ENCODE results near the gene HOXD3. TPM values are rescaled to one million over a fixed set of nuclear protein-coding genes. Genes with fewer than 3 reads are reported as not detected.

Gene HOXD3
- total RNA-seq, 4 donors from 2014 or later: 2.0 to 9.1 (median 8.3) TPM

- Histone ChIP-seq H3K9me3 (no peaks in the 10 kb centered on the region), H3K27ac (peak overlapping the region in 2 of 4 donors; percentile 66 to 83), H3K27me3 (no peaks in the 10 kb centered on the region), H3K4me1 (peaks cover 0 to 18% (median 0%) of the 10 kb centered on the region in 4 donors), H3K4me3 (peak overlapping the region in 2 of 4 donors; percentile 1 to 75), H3K36me3 (no peaks in the 10 kb centered on the region)
- DNase-seq: no peak
- TF ChIP-seq CTCF (IDR thresholded peaks at IDR 0.05) (no peak), POLR2A (IDR thresholded peaks at IDR 0.05) (no peak)
These were observed 19.2 kb upstream of the HOXD3 start for GRCh38 chr2:176137906-176138305.

DNA sequence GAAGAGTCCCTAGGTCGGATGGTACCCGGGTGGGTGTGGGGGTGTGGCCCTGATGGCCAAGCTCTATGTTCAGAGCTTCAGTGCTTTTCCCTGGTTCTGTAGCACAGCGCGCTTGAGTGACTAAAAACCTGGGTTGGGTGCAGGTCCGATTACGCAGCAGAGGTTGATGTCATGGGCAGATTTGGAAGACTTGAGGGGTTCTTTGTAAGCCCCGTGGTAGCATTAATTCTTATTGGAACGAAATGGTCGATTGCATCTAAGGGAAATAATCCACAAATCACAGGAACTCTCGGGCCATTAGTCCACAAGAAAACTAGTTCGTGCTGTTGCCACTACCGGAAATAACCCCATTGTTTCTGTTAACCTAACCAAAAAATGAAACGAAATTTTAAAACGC, 18.6 kb upstream of the HOXD3 start:
- Histone ChIP-seq H3K4me3 (peak overlapping the region in 3 of 4 donors; percentile 1 to 67 (median 15)), H3K27ac (peak overlapping the region; percentile 43 to 83 (median 56)), H3K4me1 (peaks cover 0 to 18% (median 0%) of the 10 kb centered on the region in 4 donors), H3K9me3 (no peaks in the 10 kb centered on the region), H3K36me3 (no peaks in the 10 kb centered on the region), H3K27me3 (no peaks in the 10 kb centered on the region)
- peak in 1 of 3 donors; percentile 27 for DNase-seq
- TF ChIP-seq POLR2A (IDR thresholded peaks at IDR 0.05): no peak
- no peak for TF ChIP-seq CTCF (IDR thresholded peaks at IDR 0.05)

DNA sequence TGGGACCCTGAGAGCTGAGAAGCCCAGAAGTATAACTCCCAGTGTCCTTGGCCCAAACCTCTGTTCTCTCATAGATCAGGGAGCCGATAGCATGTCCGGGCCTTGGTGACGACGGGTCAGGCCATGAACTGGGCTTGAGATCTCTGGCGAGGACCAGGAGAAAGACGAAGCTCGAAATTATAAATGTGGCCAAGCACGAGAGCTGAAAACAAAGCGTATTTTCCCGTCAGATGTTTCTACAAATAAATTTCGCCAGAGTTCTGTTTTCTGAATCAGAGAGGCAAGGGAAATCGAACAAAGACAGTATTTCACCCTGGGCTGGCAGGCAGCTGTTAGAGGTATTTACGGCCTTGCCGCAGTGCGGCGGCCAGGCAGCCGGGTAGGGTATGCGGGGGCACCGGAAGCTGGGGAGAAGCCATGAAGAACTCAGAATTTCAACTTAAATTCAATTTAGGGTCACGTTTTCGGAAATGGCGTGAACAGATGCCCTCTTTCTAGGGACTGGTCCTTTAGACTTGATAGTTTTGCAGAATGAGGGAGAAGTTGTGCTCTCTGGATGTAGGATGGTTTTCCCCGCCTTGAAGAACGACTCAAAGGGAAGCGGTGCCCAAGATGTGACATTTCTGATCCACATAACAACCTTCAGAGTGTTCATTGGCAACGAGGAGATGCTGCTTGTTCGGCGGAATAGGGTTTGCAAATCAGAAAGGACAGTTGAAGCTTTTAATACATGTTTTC, 18.0 kb upstream of the HOXD3 start:
- TF ChIP-seq POLR2A (IDR thresholded peaks at IDR 0.05) (no peak), CTCF (IDR thresholded peaks at IDR 0.05) (no peak)
- Histone ChIP-seq H3K4me3 (peak overlapping the region in 2 of 4 donors; percentile 15 to 67), H3K4me1 (peaks cover 0 to 18% (median 0%) of the 10 kb centered on the region in 4 donors), H3K27ac (peak overlapping the region; percentile 43 to 83 (median 56)), H3K36me3 (no peaks in the 10 kb centered on the region), H3K27me3 (no peaks in the 10 kb centered on the region), H3K9me3 (no peaks in the 10 kb centered on the region)
- peak in 1 of 3 donors; percentile 27 for DNase-seq

- peak overlapping the region; percentile 35 to 82 (median 54) for H3K4me3 ChIP-seq
- peaks cover 0 to 19% (median 0%) of the 10 kb centered on the region in 4 donors for H3K4me1 ChIP-seq
- peak overlapping the region; percentile 43 to 83 (median 56) for H3K27ac ChIP-seq
- no peaks in the 10 kb centered on the region for H3K27me3 ChIP-seq
- H3K9me3 ChIP-seq: no peaks in the 10 kb centered on the region
- DNase-seq: peak; percentile 15 to 46 (median 44)
- no peaks in the 10 kb centered on the region for H3K36me3 ChIP-seq
- no peak for TF ChIP-seq CTCF (IDR thresholded peaks at IDR 0.05)
- TF ChIP-seq POLR2A (IDR thresholded peaks at IDR 0.05): no peak
These were observed 17.2 kb upstream of the HOXD3 start for GRCh38 chr2:176139661-176140512.

DNA sequence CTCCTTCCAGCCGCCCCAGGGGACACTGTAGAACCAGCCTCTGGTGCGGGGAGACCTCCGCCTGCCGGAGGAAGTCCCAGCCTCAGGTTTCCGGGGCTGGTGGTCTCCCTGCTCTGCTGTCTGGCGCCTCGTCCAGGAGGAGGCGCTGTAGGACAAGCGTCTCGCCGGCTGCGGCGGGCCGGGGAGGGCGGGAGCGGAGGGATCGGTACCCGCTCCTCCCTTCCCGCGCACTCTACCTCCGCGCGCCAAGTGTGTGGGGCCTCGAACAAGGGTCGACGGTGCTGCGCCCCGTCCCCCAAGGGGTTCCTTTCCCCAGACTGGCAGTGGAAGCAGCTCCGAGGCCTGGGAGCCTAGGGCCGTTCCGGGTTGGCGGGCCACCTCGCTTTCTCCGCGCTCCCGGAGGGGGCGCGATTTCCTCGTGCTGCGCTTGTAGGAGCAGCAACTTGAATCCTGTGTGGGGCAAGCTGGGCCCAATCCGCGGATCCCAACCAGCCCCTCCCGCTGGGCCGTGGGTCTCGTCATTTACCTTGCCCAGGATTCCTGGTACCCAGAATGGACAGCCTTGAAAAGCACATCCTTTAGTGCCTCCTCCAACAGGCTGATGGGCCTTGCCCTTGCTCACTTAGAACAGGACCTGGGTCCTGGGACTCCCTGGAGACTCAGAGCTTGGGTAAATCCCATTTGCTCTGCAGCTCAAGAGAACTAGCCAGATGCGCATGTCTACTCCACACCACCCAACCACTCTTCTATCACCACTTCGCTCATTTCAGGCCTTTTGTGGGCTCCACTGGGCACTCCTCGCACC, 16.4 kb upstream of the HOXD3 start:
- TF ChIP-seq POLR2A (IDR thresholded peaks at IDR 0.05) (no peak), CTCF (IDR thresholded peaks at IDR 0.05) (peak; percentile 9 to 96 (median 88))
- H3K9me3 ChIP-seq: no peaks in the 10 kb centered on the region
- peak in 2 of 3 donors; percentile 79 to 88 for DNase-seq
- H3K4me1 ChIP-seq: peaks cover 0 to 27% (median 0%) of the 10 kb centered on the region in 4 donors
- peak overlapping the region; percentile 35 to 82 (median 54) for H3K4me3 ChIP-seq
- H3K36me3 ChIP-seq: no peaks in the 10 kb centered on the region
- no peaks in the 10 kb centered on the region for H3K27me3 ChIP-seq
- H3K27ac ChIP-seq: peak overlapping the region; percentile 33 to 83 (median 56)

All from Peyer's patch (tissue), 4 donors.